Osteoblast (primary cell): ENCODE data around the gene LYPD1. TPM values are rescaled to one million over a fixed set of nuclear protein-coding genes. Genes with fewer than 3 reads are reported as not detected.

Source experiments
- DNase-seq: peaks from one replicate; pipeline ENCODE4 v3.0.0; 2011; ENCODE audit warnings: low spot score, mixed read lengths; ENCODE audit not compliant: insufficient read length; ENCODE audit errors: missing footprints
- H2AFZ ChIP-seq: 2 replicates; pipeline ENCODE4 v1.6.0; 2011; ENCODE audit warnings: mild to moderate bottlenecking, low read length
- H3K27ac ChIP-seq: 2 replicates; pipeline ENCODE4 v1.5.1; 2011; ENCODE audit warnings: mild to moderate bottlenecking, low read depth, low read length, moderate library complexity
- H3K27me3 ChIP-seq: 2 replicates; pipeline ENCODE4 v1.6.0; 2012; ENCODE audit warnings: mild to moderate bottlenecking, control low read depth, inconsistent platforms, low read length, moderate library complexity; ENCODE audit not compliant: insufficient read depth
- H3K36me3 ChIP-seq: 2 replicates; pipeline ENCODE4 v1.5.1; 2011; ENCODE audit warnings: mild to moderate bottlenecking, low read length, control low read depth, moderate library complexity; ENCODE audit not compliant: insufficient read depth
- H3K4me1 ChIP-seq: 2 replicates; pipeline ENCODE4 v1.5.1; 2011; ENCODE audit warnings: mild to moderate bottlenecking, low read length, control low read depth, moderate library complexity; ENCODE audit not compliant: insufficient read depth
- H3K4me2 ChIP-seq: 2 replicates; pipeline ENCODE4 v1.6.0; 2011; ENCODE audit warnings: mild to moderate bottlenecking, low read length; ENCODE audit not compliant: insufficient read depth
- H3K4me3 ChIP-seq: fragments of 200-600 bp; sonication (generic); 3 replicates; pipeline ENCODE4 v1.5.1; 2012; ENCODE audit warnings: mild to moderate bottlenecking, low read length, inconsistent platforms; ENCODE audit not compliant: insufficient read depth
- H3K79me2 ChIP-seq: 2 replicates; pipeline ENCODE4 v1.6.0; 2012; ENCODE audit warnings: mild to moderate bottlenecking, low read length, control low read depth, inconsistent platforms; ENCODE audit not compliant: insufficient read depth
- H3K9me3 ChIP-seq: 2 replicates; pipeline ENCODE4 v1.5.1; 2011; ENCODE audit warnings: low read depth, low read length, control low read depth
- H4K20me1 ChIP-seq: 2 replicates; pipeline ENCODE4 v1.6.0; 2012; ENCODE audit warnings: mild to moderate bottlenecking, low read length, control low read depth; ENCODE audit not compliant: insufficient read depth
- CTCF ChIP-seq: IDR thresholded peaks from 2 replicates; pipeline ENCODE4 v1.5.1; 2011; ENCODE audit warnings: mild to moderate bottlenecking, low read depth, low read length, moderate library complexity; ENCODE audit errors: extremely low read depth
- total RNA-seq: library from RNA; depleted of rRNA; stranded (reverse); fragments of >200 nt; gene quantifications from 2 replicates; pipeline ENCODE4 v1.2.3, GENCODE V29; 2012

The LYPD1 gene
- total RNA-seq, 1 donor = 2.5 TPM

- Histone ChIP-seq H3K4me1 (peaks cover 15% of the 10 kb centered on the region), H3K4me2 (peak overlapping the region; percentile 90), H3K79me2 (no peaks in the 10 kb centered on the region), H3K4me3 (peak overlapping the region; percentile 71), H2AFZ (peak overlapping the region; percentile 54), H4K20me1 (no peaks in the 10 kb centered on the region), H3K27ac (no peak overlapping the region), H3K27me3 (peaks cover 7% of the 10 kb centered on the region), H3K9me3 (no peaks in the 10 kb centered on the region), H3K36me3 (no peaks in the 10 kb centered on the region)
- peak; percentile 82 for DNase-seq
- TF ChIP-seq CTCF = no peak
These were observed 1.3 kb upstream of the LYPD1 start for GRCh38 chr2:132671151-132671835.

DNA sequence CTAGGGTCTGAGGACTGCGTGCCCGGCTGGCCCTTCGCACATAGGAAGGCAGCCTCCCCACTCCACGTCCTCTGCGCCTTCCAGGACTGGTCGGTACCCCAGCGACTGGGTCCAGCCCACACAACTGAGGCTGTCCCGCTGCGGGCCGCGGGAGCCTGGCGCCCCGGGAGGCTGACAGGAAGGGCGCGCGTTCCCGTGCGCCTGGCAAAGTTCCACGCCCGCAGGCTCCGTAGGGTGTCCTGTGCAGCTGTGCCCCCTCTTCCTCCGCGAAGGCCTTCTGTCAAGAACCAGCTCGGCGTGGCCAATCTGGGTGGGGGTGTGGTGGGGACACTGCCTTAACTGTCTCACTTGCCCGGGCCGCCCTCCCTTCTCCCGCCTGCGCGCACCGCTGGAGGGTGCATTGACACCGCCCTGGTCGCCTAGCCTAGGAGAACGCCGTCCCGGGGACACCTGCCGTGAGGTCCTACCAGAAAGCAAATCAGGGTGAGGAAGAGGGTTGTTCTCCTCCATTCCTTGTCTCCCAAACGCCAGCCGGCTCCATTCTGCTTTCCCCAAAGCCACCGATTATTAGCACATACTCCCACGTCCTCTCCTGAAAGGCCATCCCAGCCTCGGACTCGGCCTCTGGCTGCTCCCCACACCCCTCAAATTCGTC is 618 bp upstream of the LYPD1 start:
- H3K9me3 ChIP-seq = no peaks in the 10 kb centered on the region
- no peaks in the 10 kb centered on the region for H4K20me1 ChIP-seq
- H3K27ac ChIP-seq = no peak overlapping the region
- no peak for TF ChIP-seq CTCF
- no peaks in the 10 kb centered on the region for H3K36me3 ChIP-seq
- H3K27me3 ChIP-seq = peaks cover 7% of the 10 kb centered on the region
- peaks cover 15% of the 10 kb centered on the region for H3K4me1 ChIP-seq
- peak overlapping the region; percentile 90 for H3K4me2 ChIP-seq
- no peaks in the 10 kb centered on the region for H3K79me2 ChIP-seq
- H3K4me3 ChIP-seq = peak overlapping the region; percentile 71
- DNase-seq = peak; percentile 80
- peak overlapping the region; percentile 54 for H2AFZ ChIP-seq

GRCh38 chr2:132668987-132669907 is 758 bp downstream of the LYPD1 start:
- no peak for TF ChIP-seq CTCF
- H3K79me2 ChIP-seq = no peaks in the 10 kb centered on the region
- no peaks in the 10 kb centered on the region for H3K9me3 ChIP-seq
- peak overlapping the region; percentile 71 for H3K4me3 ChIP-seq
- peaks cover 15% of the 10 kb centered on the region for H3K4me1 ChIP-seq
- H4K20me1 ChIP-seq = no peaks in the 10 kb centered on the region
- H3K27ac ChIP-seq = no peak overlapping the region
- peak overlapping the region; percentile 90 for H3K4me2 ChIP-seq
- H3K36me3 ChIP-seq = no peaks in the 10 kb centered on the region
- H2AFZ ChIP-seq = peak overlapping the region; percentile 66
- peaks cover 7% of the 10 kb centered on the region for H3K27me3 ChIP-seq
- DNase-seq = no peak
